Upper lobe of left lung (tissue), 4 donors: ENCODE results near the gene PTPRN2.

Source experiments
- POLR2A ChIP-seq, 4 donors: fragments of 450-650 bp; IDR thresholded peaks; one replicate each; pipeline ENCODE4 v1.5.1; 2016 to 2017; ENCODE audit warnings: antibody characterized with exemption in 4 of 4, mild to moderate bottlenecking in 2 of 4
- TF ChIP-seq, protein P1 (sequence below), 6 experiments: fragments of 450-650 bp in 4 of 6; fragments of 200-600 bp in 2 of 6; sonication (generic) in 2 of 6; IDR thresholded peaks; one replicate each; pipeline ENCODE4 v1.5.1; 2016 to 2019; ENCODE audit warnings: antibody characterized with exemption in 6 of 6

GRCh38 chr7:157618091-157618726, 969.4 kb downstream of the PTPRN2 start:
- TF ChIP-seq POLR2A (IDR thresholded peaks at IDR 0.05) = no peak
- TF ChIP-seq, protein P1, sequence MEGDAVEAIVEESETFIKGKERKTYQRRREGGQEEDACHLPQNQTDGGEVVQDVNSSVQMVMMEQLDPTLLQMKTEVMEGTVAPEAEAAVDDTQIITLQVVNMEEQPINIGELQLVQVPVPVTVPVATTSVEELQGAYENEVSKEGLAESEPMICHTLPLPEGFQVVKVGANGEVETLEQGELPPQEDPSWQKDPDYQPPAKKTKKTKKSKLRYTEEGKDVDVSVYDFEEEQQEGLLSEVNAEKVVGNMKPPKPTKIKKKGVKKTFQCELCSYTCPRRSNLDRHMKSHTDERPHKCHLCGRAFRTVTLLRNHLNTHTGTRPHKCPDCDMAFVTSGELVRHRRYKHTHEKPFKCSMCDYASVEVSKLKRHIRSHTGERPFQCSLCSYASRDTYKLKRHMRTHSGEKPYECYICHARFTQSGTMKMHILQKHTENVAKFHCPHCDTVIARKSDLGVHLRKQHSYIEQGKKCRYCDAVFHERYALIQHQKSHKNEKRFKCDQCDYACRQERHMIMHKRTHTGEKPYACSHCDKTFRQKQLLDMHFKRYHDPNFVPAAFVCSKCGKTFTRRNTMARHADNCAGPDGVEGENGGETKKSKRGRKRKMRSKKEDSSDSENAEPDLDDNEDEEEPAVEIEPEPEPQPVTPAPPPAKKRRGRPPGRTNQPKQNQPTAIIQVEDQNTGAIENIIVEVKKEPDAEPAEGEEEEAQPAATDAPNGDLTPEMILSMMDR (IDR thresholded peaks at IDR 0.05) = no peak
